HG03097 (cell line): ENCODE measurements around the gene SRGAP3.
"Not testable (repeated sequence)": the region's sequence is repeated elsewhere in the genome, so short reads cannot be mapped to it uniquely, and the experiment has no call there.

Source experiments
- ATAC-seq: cut with Tn5 transposase; IDR thresholded peaks from one replicate; pipeline ENCODE4 v1.9.1; 2021; ENCODE audit not compliant: unreplicated experiment, low FRiP score

Gene SRGAP3

GRCh38 chr3:9099702-9100512 lies 149.5 kb downstream of the SRGAP3 start:
- no peak for ATAC-seq

GRCh38 chr3:9098716-9099675 lies 150.4 kb downstream of the SRGAP3 start:
- ATAC-seq = no peak

GRCh38 chr3:9097495-9097894 lies 152.0 kb downstream of the SRGAP3 start:
- ATAC-seq = no peak

- ATAC-seq = no peak
These were observed 157.8 kb downstream of the SRGAP3 start for GRCh38 chr3:9091486-9092235.

GRCh38 chr3:9088441-9089353 lies 160.7 kb downstream of the SRGAP3 start:
- ATAC-seq = no peak

- ATAC-seq = no peak
These were observed 161.5 kb downstream of the SRGAP3 start for GRCh38 chr3:9087831-9088413.

GRCh38 chr3:9085428-9085827 lies 164.0 kb downstream of the SRGAP3 start:
- ATAC-seq = not testable (repeated sequence)

- no peak for ATAC-seq
These were observed 168.1 kb downstream of the SRGAP3 start for GRCh38 chr3:9081184-9081818.

GRCh38 chr3:9080163-9080562 lies 169.3 kb downstream of the SRGAP3 start:
- no peak for ATAC-seq

- ATAC-seq = no peak
These were observed 169.8 kb downstream of the SRGAP3 start for GRCh38 chr3:9079676-9080075.

- ATAC-seq = no peak
These were observed 170.7 kb downstream of the SRGAP3 start for GRCh38 chr3:9078561-9079240.

- ATAC-seq = no peak
These were observed 172.4 kb downstream of the SRGAP3 start for GRCh38 chr3:9077029-9077428.

GRCh38 chr3:9075762-9076161 lies 173.7 kb downstream of the SRGAP3 start:
- no peak for ATAC-seq

GRCh38 chr3:9074079-9074478 lies 175.4 kb downstream of the SRGAP3 start:
- no peak for ATAC-seq

- no peak for ATAC-seq
These were observed 176.8 kb downstream of the SRGAP3 start for GRCh38 chr3:9072667-9073009.

GRCh38 chr3:9071936-9072666 lies 177.3 kb downstream of the SRGAP3 start:
- ATAC-seq = no peak

GRCh38 chr3:9070961-9071360 lies 178.5 kb downstream of the SRGAP3 start:
- ATAC-seq = no peak

GRCh38 chr3:9069971-9070370 lies 179.5 kb downstream of the SRGAP3 start:
- ATAC-seq = no peak
